ENCODE data around the gene GRID1. TPM values are rescaled to one million over a fixed set of nuclear protein-coding genes. Genes with fewer than 3 reads are reported as not detected.

Gene GRID1
- total and polyA plus RNA-seq, 2 experiments from 2014 or later, result not detected

DNA sequence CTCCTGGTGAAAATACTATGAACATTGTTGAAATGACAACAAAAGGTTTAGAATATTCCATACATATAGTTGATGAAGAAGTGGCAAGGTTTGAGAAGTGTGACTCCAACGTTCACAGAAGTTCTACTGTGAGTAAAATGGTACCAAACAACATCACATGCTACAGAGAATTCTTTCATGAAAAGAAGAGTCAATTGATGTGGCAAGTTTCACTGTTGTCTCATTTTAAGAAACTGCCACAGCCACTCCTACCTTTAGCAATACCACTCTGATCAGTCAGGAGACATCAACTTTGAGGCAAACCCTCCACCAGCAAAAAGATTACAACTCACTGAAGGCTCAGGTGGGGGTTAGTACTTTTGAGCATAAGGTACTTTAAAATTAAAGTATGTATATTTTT, 693.3 kb downstream of the GRID1 start:
- 0 to 4% methylated on average over 1 of the region's 1 CpG for WGBS, 2 experiments (ENCODE audit: low coverage in 1 of 2, low lambda C conversion rate in 2 of 2, missing lambda C conversion rate in 2 of 2)
- in situ Hi-C loops (cut with MboI), result no loop called here

DNA sequence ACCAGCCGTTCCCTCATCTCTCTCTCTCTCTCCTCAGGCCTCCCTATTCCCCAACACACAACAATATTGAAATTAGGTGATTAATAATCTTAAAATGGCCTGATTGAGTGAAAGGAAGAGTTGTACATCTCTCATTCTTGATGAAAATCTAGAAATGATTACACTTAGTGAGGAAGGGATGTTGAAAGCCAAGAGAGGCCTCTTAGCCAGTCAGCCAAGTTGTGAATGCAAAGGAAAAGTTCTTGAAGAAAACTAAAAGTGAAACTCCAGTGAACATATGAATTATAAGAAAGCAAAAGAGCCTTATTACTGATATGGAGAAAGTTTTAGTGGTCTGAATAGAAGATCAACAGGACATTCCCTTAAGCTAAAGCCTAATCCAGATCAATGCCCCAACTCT, 695.1 kb downstream of the GRID1 start:
- H3K79me2 ChIP-seq (ENCODE audit: insufficient read depth), result no peaks in the 10 kb centered on the region
- no peaks in the 10 kb centered on the region for H3K9me3 ChIP-seq (ENCODE audit: low read depth)
- no peak overlapping the region for H3K27ac ChIP-seq
- no peak for TF ChIP-seq EZH2 (IDR thresholded peaks at IDR 0.05; ENCODE audit: insufficient read depth, poor library complexity, severe bottlenecking)
- no peak for TF ChIP-seq EZH2phosphoT487 (IDR thresholded peaks at IDR 0.05; ENCODE audit: insufficient read depth, low read depth)
- H2AFZ ChIP-seq, result no peak overlapping the region
- no peaks in the 10 kb centered on the region for H3K4me1 ChIP-seq (ENCODE audit: insufficient read depth)
- no peak overlapping the region for H3K4me3 ChIP-seq
- H3K4me2 ChIP-seq (ENCODE audit: unreplicated experiment), result no peak overlapping the region
- no peaks in the 10 kb centered on the region for H4K20me1 ChIP-seq (ENCODE audit: insufficient read depth)
- no peak for DNase-seq
- in situ Hi-C loops (cut with MboI), result no loop called here
- no peaks in the 10 kb centered on the region for H3K36me3 ChIP-seq (ENCODE audit: low read depth)
- no peaks in the 10 kb centered on the region for H3K27me3 ChIP-seq (replicated peaks; ENCODE audit: insufficient read depth)
- H3F3A ChIP-seq (ENCODE audit: insufficient read depth), result no peaks in the 10 kb centered on the region
- H3K9ac ChIP-seq, result no peak overlapping the region
- 24 to 33% methylated on average over 1 of the region's 1 CpG for WGBS, 2 experiments (ENCODE audit: low coverage in 1 of 2, low lambda C conversion rate in 2 of 2, missing lambda C conversion rate in 2 of 2)
- H3K9me2 ChIP-seq (ENCODE audit: insufficient read depth), result no peaks in the 10 kb centered on the region

More for the DNA sequence above, 693.3 kb downstream of the GRID1 start:
- no peaks in the 10 kb centered on the region for H3K27me3 ChIP-seq (replicated peaks; ENCODE audit: insufficient read depth)
- H4K20me1 ChIP-seq (ENCODE audit: insufficient read depth), result no peaks in the 10 kb centered on the region
- no peaks in the 10 kb centered on the region for H3F3A ChIP-seq (ENCODE audit: insufficient read depth)
- no peaks in the 10 kb centered on the region for H3K36me3 ChIP-seq (ENCODE audit: low read depth)
- H3K79me2 ChIP-seq (ENCODE audit: insufficient read depth), result no peaks in the 10 kb centered on the region
- no peak overlapping the region for H3K27ac ChIP-seq
- no peak overlapping the region for H3K4me3 ChIP-seq
- no peak overlapping the region for H3K4me2 ChIP-seq (ENCODE audit: unreplicated experiment)
- H2AFZ ChIP-seq, result no peak overlapping the region
- no peak for DNase-seq
- no peak for TF ChIP-seq EZH2 (IDR thresholded peaks at IDR 0.05; ENCODE audit: insufficient read depth, poor library complexity, severe bottlenecking)
- no peak for TF ChIP-seq EZH2phosphoT487 (IDR thresholded peaks at IDR 0.05; ENCODE audit: insufficient read depth, low read depth)
- no peaks in the 10 kb centered on the region for H3K4me1 ChIP-seq (ENCODE audit: insufficient read depth)
- no peaks in the 10 kb centered on the region for H3K9me2 ChIP-seq (ENCODE audit: insufficient read depth)
- no peaks in the 10 kb centered on the region for H3K9me3 ChIP-seq (ENCODE audit: low read depth)
- H3K9ac ChIP-seq, result no peak overlapping the region

DNA sequence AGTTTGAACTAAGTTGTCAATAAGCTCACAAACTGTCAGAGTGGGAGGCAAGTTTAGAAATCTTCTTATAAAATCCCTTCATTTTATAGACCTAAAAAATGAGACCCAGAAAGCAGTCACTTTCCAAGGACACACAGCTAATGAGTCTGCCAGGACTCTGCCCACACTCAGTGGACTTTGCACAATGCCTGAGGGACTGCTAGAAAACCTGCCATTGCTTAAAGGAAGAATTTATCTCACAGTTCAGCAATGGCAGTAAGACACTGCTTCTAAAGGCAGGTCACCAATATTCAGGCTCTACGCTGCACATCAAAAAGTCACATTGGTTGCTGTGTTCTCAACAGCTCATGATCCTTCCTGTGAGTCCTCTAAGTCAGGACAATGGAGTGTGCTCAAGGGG, 698.1 kb downstream of the GRID1 start:
- Histone ChIP-seq H3K27me3 (replicated peaks; ENCODE audit: insufficient read depth) (no peaks in the 10 kb centered on the region), H3K36me3 (ENCODE audit: low read depth) (no peaks in the 10 kb centered on the region), H3K4me1 (ENCODE audit: insufficient read depth) (no peaks in the 10 kb centered on the region), H3K27ac (no peak overlapping the region), H3F3A (ENCODE audit: insufficient read depth) (no peaks in the 10 kb centered on the region), H4K20me1 (ENCODE audit: insufficient read depth) (no peaks in the 10 kb centered on the region), H3K4me3 (no peak overlapping the region), H3K9ac (no peak overlapping the region), H3K79me2 (ENCODE audit: insufficient read depth) (no peaks in the 10 kb centered on the region), H3K9me2 (ENCODE audit: insufficient read depth) (no peaks in the 10 kb centered on the region), H2AFZ (no peak overlapping the region), H3K4me2 (ENCODE audit: unreplicated experiment) (no peak overlapping the region), H3K9me3 (ENCODE audit: low read depth) (no peaks in the 10 kb centered on the region)
- 35 to 39% methylated on average over 1 of the region's 1 CpG for WGBS, 2 experiments (ENCODE audit: low coverage in 1 of 2, low lambda C conversion rate in 2 of 2, missing lambda C conversion rate in 2 of 2)
- in situ Hi-C loops (cut with MboI), result no loop called here
- DNase-seq, result no peak
- TF ChIP-seq EZH2 (IDR thresholded peaks at IDR 0.05; ENCODE audit: insufficient read depth, poor library complexity, severe bottlenecking) (no peak), EZH2phosphoT487 (IDR thresholded peaks at IDR 0.05; ENCODE audit: insufficient read depth, low read depth) (no peak)

GRCh38 chr10:85667638-85668233, 698.9 kb downstream of the GRID1 start:
- H3K9ac ChIP-seq, result no peak overlapping the region
- H4K20me1 ChIP-seq (ENCODE audit: insufficient read depth), result no peaks in the 10 kb centered on the region
- H3K4me1 ChIP-seq (ENCODE audit: insufficient read depth), result no peaks in the 10 kb centered on the region
- H3K9me2 ChIP-seq (ENCODE audit: insufficient read depth), result no peaks in the 10 kb centered on the region
- no peak overlapping the region for H3K27ac ChIP-seq
- no peak overlapping the region for H2AFZ ChIP-seq
- WGBS, 2 experiments (ENCODE audit: low coverage in 1 of 2, low lambda C conversion rate in 2 of 2, missing lambda C conversion rate in 2 of 2), result 18 to 26% methylated on average over 5 of the region's 5 CpGs
- TF ChIP-seq EZH2 (IDR thresholded peaks at IDR 0.05; ENCODE audit: insufficient read depth, poor library complexity, severe bottlenecking) (no peak), EZH2phosphoT487 (IDR thresholded peaks at IDR 0.05; ENCODE audit: insufficient read depth, low read depth) (no peak)
- H3K36me3 ChIP-seq (ENCODE audit: low read depth), result no peaks in the 10 kb centered on the region
- no peaks in the 10 kb centered on the region for H3K27me3 ChIP-seq (replicated peaks; ENCODE audit: insufficient read depth)
- no peak overlapping the region for H3K4me2 ChIP-seq (ENCODE audit: unreplicated experiment)
- H3K79me2 ChIP-seq (ENCODE audit: insufficient read depth), result no peaks in the 10 kb centered on the region
- no peak overlapping the region for H3K4me3 ChIP-seq
- H3F3A ChIP-seq (ENCODE audit: insufficient read depth), result no peaks in the 10 kb centered on the region
- DNase-seq, result no peak
- in situ Hi-C loops (cut with MboI), result no loop called here
- H3K9me3 ChIP-seq (ENCODE audit: low read depth), result no peaks in the 10 kb centered on the region

DNA sequence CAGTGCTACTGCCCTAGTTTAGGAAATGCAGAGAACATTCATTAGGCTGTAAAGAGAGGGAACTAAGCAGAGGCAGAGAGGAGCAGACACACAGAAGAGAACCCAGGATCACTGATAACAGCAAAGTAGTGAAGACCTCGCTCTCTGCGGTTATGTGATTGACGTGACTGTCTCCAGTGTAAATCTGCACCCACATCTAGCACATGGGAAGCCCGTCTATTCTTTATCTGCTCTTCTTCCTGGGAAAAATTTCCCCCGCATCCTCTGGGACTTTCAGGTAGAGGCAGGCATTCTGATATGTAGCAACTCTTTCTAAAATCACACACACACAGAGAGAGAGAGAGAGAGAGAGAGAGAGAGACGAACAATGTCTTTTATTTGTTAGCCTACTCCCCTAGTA, 699.6 kb downstream of the GRID1 start:
- Histone ChIP-seq H3K9me3 (ENCODE audit: low read depth) (no peaks in the 10 kb centered on the region), H3F3A (ENCODE audit: insufficient read depth) (no peaks in the 10 kb centered on the region), H3K4me3 (no peak overlapping the region), H3K9me2 (ENCODE audit: insufficient read depth) (no peaks in the 10 kb centered on the region), H3K27me3 (replicated peaks; ENCODE audit: insufficient read depth) (no peaks in the 10 kb centered on the region), H3K36me3 (ENCODE audit: low read depth) (no peaks in the 10 kb centered on the region), H3K4me1 (ENCODE audit: insufficient read depth) (no peaks in the 10 kb centered on the region), H3K9ac (no peak overlapping the region), H3K79me2 (ENCODE audit: insufficient read depth) (no peaks in the 10 kb centered on the region), H3K27ac (no peak overlapping the region), H2AFZ (no peak overlapping the region), H4K20me1 (ENCODE audit: insufficient read depth) (no peaks in the 10 kb centered on the region), H3K4me2 (ENCODE audit: unreplicated experiment) (no peak overlapping the region)
- in situ Hi-C loops (cut with MboI), result no loop called here
- TF ChIP-seq EZH2 (IDR thresholded peaks at IDR 0.05; ENCODE audit: insufficient read depth, poor library complexity, severe bottlenecking) (no peak), EZH2phosphoT487 (IDR thresholded peaks at IDR 0.05; ENCODE audit: insufficient read depth, low read depth) (no peak)
- 35 to 37% methylated on average over 6 of the region's 6 CpGs for WGBS, 2 experiments (ENCODE audit: low coverage in 1 of 2, low lambda C conversion rate in 2 of 2, missing lambda C conversion rate in 2 of 2)
- DNase-seq, result no peak
